ENCODE data around the gene ATP1A2. TPM values are rescaled to one million over a fixed set of nuclear protein-coding genes. Genes with fewer than 3 reads are reported as not detected.

ATP1A2 gene
- total and polyA plus RNA-seq, 5 experiments from 2014 or later, result not detected

- DNase-seq (peak in 1 of 10 donors; percentile 24), ATAC-seq (no peak)
- Mint-ChIP-seq H3K27me3 (peaks cover 0 to 7% (median 6%) of the 10 kb centered on the region in 5 donors), H3K36me3 (peaks cover 0 to 41% (median 10%) of the 10 kb centered on the region in 3 donors), H3K27ac (peak overlapping the region in 2 of 10 donors; percentile 30 to 44), H3K4me1 (peaks cover 16 to 37% (median 22%) of the 10 kb centered on the region in 4 donors), H3K4me3 (no peak overlapping the region), H3K9me3 (no peaks in the 10 kb centered on the region)
- POLR2A ChIA-PET, result interaction anchor here (4.1 kb wide), 1 partner anchor 10 kb away, joined by 49 read pairs; the partner anchor contains the start of gene IGSF8
These were observed 28.4 kb upstream of the ATP1A2 start for GRCh38 chr1:160087118-160087662.

- H3K27ac Mint-ChIP-seq, result no peak overlapping the region
- POLR2A ChIA-PET, result no interaction called here
- H3K27me3 Mint-ChIP-seq, result no peaks in the 10 kb centered on the region
- peaks cover 18 to 51% (median 29%) of the 10 kb centered on the region in 4 donors for H3K4me1 Mint-ChIP-seq
- no peaks in the 10 kb centered on the region for H3K9me3 Mint-ChIP-seq
- DNase-seq (no peak), ATAC-seq (no peak)
- peaks cover 0 to 64% (median 10%) of the 10 kb centered on the region in 3 donors for H3K36me3 Mint-ChIP-seq
- H3K4me3 Mint-ChIP-seq, result no peak overlapping the region
These were observed 25.7 kb upstream of the ATP1A2 start for GRCh38 chr1:160089883-160090282.

- Mint-ChIP-seq H3K9me3 (no peaks in the 10 kb centered on the region), H3K27me3 (no peaks in the 10 kb centered on the region), H3K4me3 (no peak overlapping the region), H3K27ac (peak overlapping the region in 1 of 10 donors; percentile 25), H3K4me1 (peaks cover 15 to 52% (median 30%) of the 10 kb centered on the region in 4 donors), H3K36me3 (peaks cover 0 to 60% (median 10%) of the 10 kb centered on the region in 3 donors)
- DNase-seq (no peak), ATAC-seq (no peak)
- POLR2A ChIA-PET, result no interaction called here
These were observed 24.8 kb upstream of the ATP1A2 start for GRCh38 chr1:160090760-160091159.

- Mint-ChIP-seq H3K4me1 (peaks cover 20 to 57% (median 37%) of the 10 kb centered on the region in 4 donors), H3K9me3 (no peaks in the 10 kb centered on the region), H3K4me3 (no peak overlapping the region), H3K36me3 (peaks cover 0 to 59% (median 9%) of the 10 kb centered on the region in 3 donors), H3K27me3 (no peaks in the 10 kb centered on the region), H3K27ac (no peak overlapping the region)
- POLR2A ChIA-PET, result no interaction called here
- DNase-seq, result no peak
- no peak for ATAC-seq
These were observed 23.8 kb upstream of the ATP1A2 start for GRCh38 chr1:160091666-160092223.

GRCh38 chr1:160092366-160093068, 23.0 kb upstream of the ATP1A2 start:
- no peaks in the 10 kb centered on the region for H3K9me3 Mint-ChIP-seq
- no peak overlapping the region for H3K4me3 Mint-ChIP-seq
- no peaks in the 10 kb centered on the region for H3K27me3 Mint-ChIP-seq
- no peak overlapping the region for H3K27ac Mint-ChIP-seq
- H3K36me3 Mint-ChIP-seq, result peaks cover 0 to 53% (median 4%) of the 10 kb centered on the region in 3 donors
- POLR2A ChIA-PET, result no interaction called here
- H3K4me1 Mint-ChIP-seq, result peaks cover 25 to 65% (median 45%) of the 10 kb centered on the region in 4 donors
- DNase-seq (peak in 1 of 10 donors; percentile 38), ATAC-seq (no peak)

GRCh38 chr1:160093069-160093395, 22.5 kb upstream of the ATP1A2 start:
- Mint-ChIP-seq H3K27ac (peak overlapping the region in 1 of 10 donors; percentile 12), H3K27me3 (no peaks in the 10 kb centered on the region), H3K4me1 (peaks cover 27 to 70% (median 50%) of the 10 kb centered on the region in 4 donors), H3K4me3 (no peak overlapping the region), H3K9me3 (no peaks in the 10 kb centered on the region), H3K36me3 (peaks cover 0 to 49% (median 4%) of the 10 kb centered on the region in 3 donors)
- POLR2A ChIA-PET, result no interaction called here
- DNase-seq (no peak), ATAC-seq (no peak)

GRCh38 chr1:160093624-160094290, 21.8 kb upstream of the ATP1A2 start:
- Mint-ChIP-seq H3K9me3 (no peaks in the 10 kb centered on the region), H3K27me3 (no peaks in the 10 kb centered on the region), H3K4me3 (no peak overlapping the region), H3K4me1 (peaks cover 23 to 64% (median 50%) of the 10 kb centered on the region in 4 donors), H3K27ac (peak overlapping the region in 1 of 10 donors; percentile 53), H3K36me3 (peaks cover 0 to 42% (median under 1%) of the 10 kb centered on the region in 3 donors)
- no peak for DNase-seq
- ATAC-seq, result no peak
- POLR2A ChIA-PET, result no interaction called here

- H3K27ac Mint-ChIP-seq, result peak overlapping the region in 1 of 10 donors; percentile 53
- H3K4me1 Mint-ChIP-seq, result peaks cover 22 to 62% (median 51%) of the 10 kb centered on the region in 4 donors
- H3K4me3 Mint-ChIP-seq, result no peak overlapping the region
- no peaks in the 10 kb centered on the region for H3K9me3 Mint-ChIP-seq
- DNase-seq (no peak), ATAC-seq (no peak)
- H3K27me3 Mint-ChIP-seq, result no peaks in the 10 kb centered on the region
- peaks cover 0 to 37% (median 0%) of the 10 kb centered on the region in 3 donors for H3K36me3 Mint-ChIP-seq
- POLR2A ChIA-PET, result interaction anchor here (1.5 kb wide), 1 partner anchor 10 kb away, joined by 4 read pairs; no protein-coding TSS in a partner anchor
These were observed 21.3 kb upstream of the ATP1A2 start for GRCh38 chr1:160094291-160094625.

- Mint-ChIP-seq H3K4me3 (peak overlapping the region in 1 of 10 donors; percentile 22), H3K27me3 (no peaks in the 10 kb centered on the region), H3K4me1 (peaks cover 26 to 66% (median 56%) of the 10 kb centered on the region in 4 donors), H3K27ac (peak overlapping the region in 2 of 10 donors; percentile 21 to 53), H3K36me3 (peaks cover 0 to 34% (median 0%) of the 10 kb centered on the region in 3 donors), H3K9me3 (no peaks in the 10 kb centered on the region)
- POLR2A ChIA-PET, result interaction anchor here (0.6 to 4.8 kb wide), 4 partner anchors 8 to 193 kb away, joined by 4 to 49 read pairs (median 4); partner anchors contain the start of gene KCNJ9
- DNase-seq, result no peak
- ATAC-seq, result no peak
These were observed 20.8 kb upstream of the ATP1A2 start for GRCh38 chr1:160094806-160095205.

- Mint-ChIP-seq H3K4me1 (peaks cover 26 to 71% (median 61%) of the 10 kb centered on the region in 4 donors), H3K4me3 (peak overlapping the region; percentile 89 to 97 (median 92))
- POLR2A ChIA-PET, result interaction anchor here (0.6 to 4.8 kb wide), 4 partner anchors 8 to 193 kb away, joined by 4 to 49 read pairs (median 4); partner anchors contain the start of gene KCNJ9
These were observed 20.0 kb upstream of the ATP1A2 start for GRCh38 chr1:160095382-160096105.

GRCh38 chr1:160096274-160097116, 19.1 kb upstream of the ATP1A2 start:
- no peaks in the 10 kb centered on the region for H3K27me3 Mint-ChIP-seq
- DNase-seq (no peak), ATAC-seq (no peak)
- H3K9me3 Mint-ChIP-seq, result no peaks in the 10 kb centered on the region
- POLR2A ChIA-PET, result interaction anchor here (1.3 to 4.8 kb wide), 3 partner anchors 10 to 188 kb away, joined by 4 to 49 read pairs (median 21); partner anchors contain the start of genes KCNJ9 and PEX19
- peak overlapping the region; percentile 89 to 97 (median 92) for H3K4me3 Mint-ChIP-seq
- peaks cover 0 to 30% (median 0%) of the 10 kb centered on the region in 3 donors for H3K36me3 Mint-ChIP-seq
- peaks cover 31 to 80% (median 67%) of the 10 kb centered on the region in 4 donors for H3K4me1 Mint-ChIP-seq
- peak overlapping the region; percentile 91 to 99 (median 93) for H3K27ac Mint-ChIP-seq

More at GRCh38 chr1:160095382-160096105, 20.0 kb upstream of the ATP1A2 start:
- DNase-seq (no peak), ATAC-seq (no peak)
- Mint-ChIP-seq H3K36me3 (peaks cover 0 to 34% (median 0%) of the 10 kb centered on the region in 3 donors), H3K27me3 (no peaks in the 10 kb centered on the region), H3K27ac (peak overlapping the region; percentile 29 to 99 (median 92)), H3K9me3 (no peaks in the 10 kb centered on the region)

Data from naive thymus-derived CD8-positive, alpha-beta T cell (primary cell).